ENCODE measurements around the gene PSEN2. TPM values are rescaled to one million over a fixed set of nuclear protein-coding genes. Genes with fewer than 3 reads are reported as not detected.

The PSEN2 gene
- total RNA-seq, 1 donor from 2014 or later, result 18.8 TPM

- DNase-seq (ENCODE audit: extremely low spot score, unreplicated experiment), result no peak
- H3K36me3 Mint-ChIP-seq (ENCODE audit: unreplicated experiment), result no peaks in the 10 kb centered on the region
- no peak for TF ChIP-seq CTCF (IDR thresholded peaks at IDR 0.05)
- no peak overlapping the region for H3K4me3 Mint-ChIP-seq (ENCODE audit: unreplicated experiment)
- H3K9me3 Mint-ChIP-seq (ENCODE audit: unreplicated experiment), result no peaks in the 10 kb centered on the region
- no peaks in the 10 kb centered on the region for H3K27me3 Mint-ChIP-seq (ENCODE audit: unreplicated experiment)
- H3K27ac Mint-ChIP-seq (ENCODE audit: unreplicated experiment), result no peak overlapping the region
- peaks cover 14% of the 10 kb centered on the region for H3K4me1 Mint-ChIP-seq (ENCODE audit: unreplicated experiment)
Observed at GRCh38 chr1:226903819-226904716, 33.7 kb downstream of the PSEN2 start.

- no peak for TF ChIP-seq CTCF (IDR thresholded peaks at IDR 0.05)
- no peak for DNase-seq (ENCODE audit: extremely low spot score, unreplicated experiment)
- no peaks in the 10 kb centered on the region for H3K9me3 Mint-ChIP-seq (ENCODE audit: unreplicated experiment)
- no peaks in the 10 kb centered on the region for H3K27me3 Mint-ChIP-seq (ENCODE audit: unreplicated experiment)
- peaks cover under 1% of the 10 kb centered on the region for H3K36me3 Mint-ChIP-seq (ENCODE audit: unreplicated experiment)
- H3K4me1 Mint-ChIP-seq (ENCODE audit: unreplicated experiment), result peaks cover 14% of the 10 kb centered on the region
- H3K27ac Mint-ChIP-seq (ENCODE audit: unreplicated experiment), result no peak overlapping the region
- H3K4me3 Mint-ChIP-seq (ENCODE audit: unreplicated experiment), result no peak overlapping the region
Observed at GRCh38 chr1:226904772-226905171, 34.4 kb downstream of the PSEN2 start.

DNA sequence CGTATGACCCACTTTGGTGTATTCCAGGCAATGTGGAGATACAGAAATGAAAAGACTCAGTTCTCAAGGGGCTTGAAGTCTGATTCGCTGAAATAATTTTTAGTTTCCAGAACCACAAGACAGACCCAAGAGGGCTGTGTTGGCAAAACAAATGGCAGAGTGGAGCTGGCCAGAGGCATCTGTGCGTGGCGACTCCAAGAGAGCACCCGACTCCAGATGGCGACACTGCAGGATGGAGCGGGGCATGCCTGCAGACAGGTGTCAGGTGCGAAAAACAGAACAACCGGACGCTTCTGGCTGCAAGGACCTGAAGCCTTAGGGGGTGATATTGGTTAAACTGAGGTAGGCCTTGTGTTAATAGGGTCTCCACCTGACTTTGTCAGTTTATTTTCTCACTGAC lies 38.0 kb downstream of the PSEN2 start:
- no peak overlapping the region for H3K27ac Mint-ChIP-seq (ENCODE audit: unreplicated experiment)
- no peaks in the 10 kb centered on the region for H3K27me3 Mint-ChIP-seq (ENCODE audit: unreplicated experiment)
- H3K9me3 Mint-ChIP-seq (ENCODE audit: unreplicated experiment), result no peaks in the 10 kb centered on the region
- TF ChIP-seq CTCF (IDR thresholded peaks at IDR 0.05), result no peak
- DNase-seq (ENCODE audit: extremely low spot score, unreplicated experiment), result no peak
- H3K4me1 Mint-ChIP-seq (ENCODE audit: unreplicated experiment), result peaks cover 12% of the 10 kb centered on the region
- H3K4me3 Mint-ChIP-seq (ENCODE audit: unreplicated experiment), result no peak overlapping the region
- H3K36me3 Mint-ChIP-seq (ENCODE audit: unreplicated experiment), result peaks cover 7% of the 10 kb centered on the region

DNA sequence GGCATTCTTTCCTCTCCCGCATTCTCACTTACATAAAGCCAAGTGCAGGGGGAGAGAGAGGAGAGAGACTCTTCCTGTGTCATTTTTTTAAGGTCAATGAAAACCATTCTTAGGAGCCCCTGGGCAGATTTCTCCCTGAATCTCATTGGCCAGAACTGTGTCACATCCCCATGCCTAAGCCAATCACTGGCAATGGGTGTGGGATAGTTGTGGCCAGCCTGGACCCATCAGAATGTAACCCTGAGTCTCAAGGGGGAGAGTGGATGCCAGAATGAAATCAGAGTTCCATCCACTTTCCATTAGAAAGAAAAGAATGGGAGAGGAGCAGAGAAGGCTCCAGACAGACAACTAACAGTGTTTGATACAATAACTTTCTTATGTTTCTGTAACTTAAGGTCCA lies 38.5 kb downstream of the PSEN2 start:
- H3K27ac Mint-ChIP-seq (ENCODE audit: unreplicated experiment), result no peak overlapping the region

More for the DNA sequence above, 38.5 kb downstream of the PSEN2 start:
- no peaks in the 10 kb centered on the region for H3K27me3 Mint-ChIP-seq (ENCODE audit: unreplicated experiment)
- no peak overlapping the region for H3K4me3 Mint-ChIP-seq (ENCODE audit: unreplicated experiment)
- peaks cover 7% of the 10 kb centered on the region for H3K4me1 Mint-ChIP-seq (ENCODE audit: unreplicated experiment)
- no peak for DNase-seq (ENCODE audit: extremely low spot score, unreplicated experiment)
- H3K9me3 Mint-ChIP-seq (ENCODE audit: unreplicated experiment), result no peaks in the 10 kb centered on the region
- TF ChIP-seq CTCF (IDR thresholded peaks at IDR 0.05), result no peak
- peaks cover 7% of the 10 kb centered on the region for H3K36me3 Mint-ChIP-seq (ENCODE audit: unreplicated experiment)
